ENCODE data around the gene ZNF385D.

DNA sequence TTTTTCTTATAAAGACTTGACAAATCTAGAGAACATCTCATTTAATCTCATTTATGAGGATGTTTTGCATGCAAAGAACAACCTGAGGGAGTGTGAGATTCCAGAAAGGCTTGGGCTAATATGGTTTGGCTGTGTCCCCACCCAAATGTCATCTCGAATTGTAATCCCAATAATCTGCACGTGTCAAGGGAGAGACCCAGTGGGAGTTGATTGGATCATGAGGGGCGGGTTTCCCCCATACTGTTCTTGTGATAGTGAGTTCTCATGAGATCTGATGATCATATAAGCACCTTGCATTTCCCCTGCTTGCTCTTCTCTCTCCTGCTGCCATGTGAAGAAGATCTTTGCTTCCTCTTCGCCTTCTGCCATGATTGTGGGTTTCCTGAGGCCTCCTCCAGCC, 103.0 kb downstream of the ZNF385D start:
- no peak for TF ChIP-seq LEF1 (IDR thresholded peaks at IDR 0.05; ENCODE audit: borderline replicate concordance)
- TF ChIP-seq CTBP1 (IDR thresholded peaks at IDR 0.05; ENCODE audit: borderline replicate concordance) = no peak
- no peak for TF ChIP-seq TARDBP (IDR thresholded peaks at IDR 0.05)
- no peak for TF ChIP-seq BHLHE40 (IDR thresholded peaks at IDR 0.05; ENCODE audit: borderline replicate concordance)
- no peak for TF ChIP-seq ELF4 (IDR thresholded peaks at IDR 0.05)
- no peak for TF ChIP-seq FOXA1 (IDR thresholded peaks at IDR 0.05)
- no peak for TF ChIP-seq SP1 (IDR thresholded peaks at IDR 0.05)
